ENCODE data around the gene ANKRD55.
"Not testable (repeated sequence)": the region's sequence is repeated elsewhere in the genome, so short reads cannot be mapped to it uniquely, and the experiment has no call there.

Gene ANKRD55

DNA sequence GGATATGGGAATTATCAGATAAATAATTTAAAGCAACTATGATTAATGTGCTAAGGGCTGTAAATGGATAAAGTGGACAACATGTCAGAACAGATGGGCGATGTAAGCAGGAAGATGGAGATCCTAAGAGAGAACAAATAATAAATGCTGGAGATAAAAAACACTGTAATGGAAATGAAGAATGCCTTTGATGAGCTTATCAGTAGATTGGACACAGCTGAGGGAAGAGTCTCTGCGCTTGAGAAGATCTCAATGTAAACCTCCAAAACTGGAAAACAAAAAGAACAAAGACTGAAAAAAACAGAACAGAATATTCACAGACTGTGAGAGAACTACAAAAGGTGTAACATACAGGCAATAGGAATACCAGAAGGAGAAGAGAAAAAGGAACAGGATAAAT is 102.5 kb downstream of the ANKRD55 start:
- H3K4me3 ChIP-seq (ENCODE audit: low read depth in 1 of 2, low read length in 2 of 2) = no peak overlapping the region
- no peaks in the 10 kb centered on the region for H3K36me3 ChIP-seq (ENCODE audit: insufficient read depth, low read length)
- H3K27ac ChIP-seq (ENCODE audit: low read depth, low read length) = no peak overlapping the region
- no peak overlapping the region for H3K9ac ChIP-seq (ENCODE audit: low read length)
- H3K4me1 ChIP-seq (ENCODE audit: insufficient read depth, low read length) = no peaks in the 10 kb centered on the region
- H3K9me3 ChIP-seq (ENCODE audit: low read length) = no peaks in the 10 kb centered on the region
- H3K27me3 ChIP-seq (ENCODE audit: control insufficient read depth in 1 of 2, insufficient read depth in 2 of 2, low read length in 2 of 2) = no peaks in the 10 kb centered on the region

DNA sequence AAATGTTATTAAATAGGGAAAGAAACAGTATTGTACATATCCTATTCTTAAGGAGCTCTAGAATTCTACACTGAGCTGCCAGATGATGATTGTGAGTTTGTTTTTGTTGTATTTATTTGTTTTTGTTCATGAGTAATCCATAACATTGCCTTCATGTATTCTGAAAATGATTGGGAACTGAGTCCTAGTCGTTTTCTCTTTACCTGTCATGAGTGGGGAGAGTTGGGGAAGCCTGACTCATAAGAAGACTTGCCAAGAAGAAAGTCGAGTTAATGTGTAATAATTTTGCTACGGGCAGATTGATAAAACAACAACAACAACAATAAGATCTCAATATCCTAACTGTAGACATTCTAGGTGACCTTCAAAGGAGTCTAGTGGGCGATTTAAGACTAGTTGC is 103.8 kb downstream of the ANKRD55 start:
- Histone ChIP-seq H3K9ac (ENCODE audit: low read length) (no peak overlapping the region), H3K9me3 (ENCODE audit: low read length) (no peaks in the 10 kb centered on the region), H3K27me3 (ENCODE audit: control insufficient read depth in 1 of 2, insufficient read depth in 2 of 2, low read length in 2 of 2) (no peaks in the 10 kb centered on the region), H3K4me1 (ENCODE audit: insufficient read depth, low read length) (no peaks in the 10 kb centered on the region), H3K36me3 (ENCODE audit: insufficient read depth, low read length) (no peaks in the 10 kb centered on the region), H3K27ac (ENCODE audit: low read depth, low read length) (no peak overlapping the region), H3K4me3 (ENCODE audit: low read depth in 1 of 2, low read length in 2 of 2) (no peak overlapping the region)

DNA sequence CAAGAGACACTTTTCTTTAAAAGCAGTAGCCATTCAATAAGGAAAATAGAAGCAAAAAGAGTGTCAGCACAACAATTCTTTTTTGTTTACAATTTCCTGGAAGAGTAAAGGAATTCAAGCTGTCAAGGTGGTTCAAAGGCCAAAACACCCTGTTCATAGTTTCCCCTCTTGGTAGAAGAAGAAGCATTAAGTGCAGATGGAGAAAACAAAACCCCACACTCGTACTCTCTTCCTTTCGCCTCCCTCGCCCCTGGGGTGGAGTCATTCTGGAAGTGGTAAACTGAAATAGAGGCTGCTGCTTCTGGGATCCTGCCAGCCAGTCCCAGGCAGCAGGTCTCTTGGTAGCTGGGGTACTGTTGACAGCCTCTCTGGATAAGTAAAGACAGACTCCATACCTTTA is 105.0 kb downstream of the ANKRD55 start:
- no peaks in the 10 kb centered on the region for H3K27me3 ChIP-seq (ENCODE audit: control insufficient read depth in 1 of 2, insufficient read depth in 2 of 2, low read length in 2 of 2)
- H3K4me1 ChIP-seq (ENCODE audit: insufficient read depth, low read length) = no peaks in the 10 kb centered on the region
- H3K9me3 ChIP-seq (ENCODE audit: low read length) = no peaks in the 10 kb centered on the region
- no peak overlapping the region for H3K9ac ChIP-seq (ENCODE audit: low read length)
- no peak overlapping the region for H3K4me3 ChIP-seq (ENCODE audit: low read depth in 1 of 2, low read length in 2 of 2)
- H3K36me3 ChIP-seq (ENCODE audit: insufficient read depth, low read length) = no peaks in the 10 kb centered on the region
- H3K27ac ChIP-seq (ENCODE audit: low read depth, low read length) = no peak overlapping the region

GRCh38 chr5:56126487-56127179 is 106.5 kb downstream of the ANKRD55 start:
- Histone ChIP-seq H3K36me3 (ENCODE audit: insufficient read depth, low read length) (no peaks in the 10 kb centered on the region), H3K4me3 (ENCODE audit: low read depth in 1 of 2, low read length in 2 of 2) (no peak overlapping the region), H3K9me3 (ENCODE audit: low read length) (no peaks in the 10 kb centered on the region), H3K4me1 (ENCODE audit: insufficient read depth, low read length) (no peaks in the 10 kb centered on the region), H3K9ac (ENCODE audit: low read length) (no peak overlapping the region), H3K27ac (ENCODE audit: low read depth, low read length) (no peak overlapping the region), H3K27me3 (ENCODE audit: control insufficient read depth in 1 of 2, insufficient read depth in 2 of 2, low read length in 2 of 2) (no peaks in the 10 kb centered on the region)

DNA sequence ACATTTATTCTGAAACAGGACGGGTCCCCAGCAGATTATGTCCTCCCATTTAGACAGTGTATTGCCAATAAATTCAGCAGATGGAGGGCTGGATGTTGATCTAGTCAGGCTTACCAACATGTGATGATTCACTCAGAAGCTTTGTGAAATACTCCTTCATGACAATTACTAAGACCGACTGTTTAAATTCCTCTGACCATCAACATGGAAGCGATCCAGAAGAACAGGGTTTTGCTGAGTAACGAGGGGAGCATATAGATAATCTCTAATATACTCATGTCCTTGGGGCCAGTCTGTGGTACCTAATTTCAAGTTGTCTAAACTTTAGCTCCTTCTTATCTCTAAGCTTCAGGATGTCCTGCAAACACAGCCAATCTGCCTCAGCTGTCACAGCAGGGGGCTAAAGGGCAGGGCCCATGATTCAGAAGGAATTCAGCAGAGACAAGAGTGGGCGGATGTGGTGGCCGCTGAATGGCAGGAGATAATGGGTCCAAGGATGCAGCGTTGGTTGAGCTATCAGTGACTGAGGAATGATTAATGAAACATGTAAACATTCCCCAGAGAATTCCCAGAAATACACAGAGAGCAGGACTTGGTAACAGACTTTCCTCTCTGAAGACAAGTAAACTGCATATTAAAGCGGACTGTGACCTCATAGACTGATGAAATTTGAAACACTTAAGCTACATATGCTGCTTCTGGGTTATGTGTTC is 109.4 kb downstream of the ANKRD55 start:
- no peak overlapping the region for H3K27ac ChIP-seq (ENCODE audit: low read depth, low read length)
- no peaks in the 10 kb centered on the region for H3K36me3 ChIP-seq (ENCODE audit: insufficient read depth, low read length)
- no peaks in the 10 kb centered on the region for H3K9me3 ChIP-seq (ENCODE audit: low read length)
- no peaks in the 10 kb centered on the region for H3K4me1 ChIP-seq (ENCODE audit: insufficient read depth, low read length)
- no peak overlapping the region for H3K9ac ChIP-seq (ENCODE audit: low read length)
- no peak overlapping the region for H3K4me3 ChIP-seq (ENCODE audit: low read depth in 1 of 2, low read length in 2 of 2)
- no peaks in the 10 kb centered on the region for H3K27me3 ChIP-seq (ENCODE audit: control insufficient read depth in 1 of 2, insufficient read depth in 2 of 2, low read length in 2 of 2)

GRCh38 chr5:56122360-56122985 is 110.7 kb downstream of the ANKRD55 start:
- H3K27me3 ChIP-seq (ENCODE audit: control insufficient read depth in 1 of 2, insufficient read depth in 2 of 2, low read length in 2 of 2); H3K9me3 ChIP-seq (ENCODE audit: low read length); H3K4me3 ChIP-seq (ENCODE audit: low read depth in 1 of 2, low read length in 2 of 2); H3K9ac ChIP-seq (ENCODE audit: low read length); H3K4me1 ChIP-seq (ENCODE audit: insufficient read depth, low read length); H3K27ac ChIP-seq (ENCODE audit: low read depth, low read length); H3K36me3 ChIP-seq (ENCODE audit: insufficient read depth, low read length): not testable (repeated sequence)

- no peaks in the 10 kb centered on the region for H3K36me3 ChIP-seq (ENCODE audit: insufficient read depth, low read length)
- H3K9ac ChIP-seq (ENCODE audit: low read length) = no peak overlapping the region
- H3K4me3 ChIP-seq (ENCODE audit: low read depth in 1 of 2, low read length in 2 of 2) = no peak overlapping the region
- H3K27ac ChIP-seq (ENCODE audit: low read depth, low read length) = no peak overlapping the region
- H3K27me3 ChIP-seq (ENCODE audit: control insufficient read depth in 1 of 2, insufficient read depth in 2 of 2, low read length in 2 of 2) = no peaks in the 10 kb centered on the region
- no peaks in the 10 kb centered on the region for H3K4me1 ChIP-seq (ENCODE audit: insufficient read depth, low read length)
- no peaks in the 10 kb centered on the region for H3K9me3 ChIP-seq (ENCODE audit: low read length)
Observed at GRCh38 chr5:56119050-56119449, 114.1 kb downstream of the ANKRD55 start.

- Histone ChIP-seq H3K27me3 (ENCODE audit: control insufficient read depth in 1 of 2, insufficient read depth in 2 of 2, low read length in 2 of 2) (no peaks in the 10 kb centered on the region), H3K4me3 (ENCODE audit: low read depth in 1 of 2, low read length in 2 of 2) (no peak overlapping the region), H3K9me3 (ENCODE audit: low read length) (no peaks in the 10 kb centered on the region), H3K4me1 (ENCODE audit: insufficient read depth, low read length) (no peaks in the 10 kb centered on the region), H3K9ac (ENCODE audit: low read length) (no peak overlapping the region), H3K27ac (ENCODE audit: low read depth, low read length) (no peak overlapping the region), H3K36me3 (ENCODE audit: insufficient read depth, low read length) (no peaks in the 10 kb centered on the region)
Observed at GRCh38 chr5:56116599-56117141, 116.5 kb downstream of the ANKRD55 start.

DNA sequence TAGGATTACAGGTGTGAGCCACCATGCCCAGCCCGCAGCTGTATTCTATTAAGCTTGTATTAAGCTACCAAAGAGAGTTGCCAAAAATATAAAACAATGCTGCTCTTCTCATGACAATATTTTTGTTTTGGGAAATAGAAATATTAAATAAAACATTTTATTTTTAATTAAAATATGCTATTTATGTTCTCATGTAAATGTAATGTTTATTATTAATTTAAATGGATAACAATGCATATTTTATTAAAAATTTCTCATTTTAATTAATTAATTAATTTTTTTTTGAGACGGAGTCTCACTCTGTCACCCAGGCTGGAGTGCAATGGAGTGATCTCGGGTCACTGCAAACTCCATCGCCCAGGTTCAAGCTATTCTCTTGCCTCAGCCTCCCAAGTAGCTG is 117.5 kb downstream of the ANKRD55 start:
- Histone ChIP-seq H3K27me3 (ENCODE audit: control insufficient read depth in 1 of 2, insufficient read depth in 2 of 2, low read length in 2 of 2) (no peaks in the 10 kb centered on the region), H3K27ac (ENCODE audit: low read depth, low read length) (no peak overlapping the region), H3K9ac (ENCODE audit: low read length) (no peak overlapping the region)

GRCh38 chr5:56112526-56113121 is 120.5 kb downstream of the ANKRD55 start:
- Histone ChIP-seq H3K27me3 (ENCODE audit: control insufficient read depth in 1 of 2, insufficient read depth in 2 of 2, low read length in 2 of 2) (no peaks in the 10 kb centered on the region), H3K27ac (ENCODE audit: low read depth, low read length) (no peak overlapping the region), H3K36me3 (ENCODE audit: insufficient read depth, low read length) (no peaks in the 10 kb centered on the region), H3K4me3 (ENCODE audit: low read depth in 1 of 2, low read length in 2 of 2) (no peak overlapping the region), H3K4me1 (ENCODE audit: insufficient read depth, low read length) (no peaks in the 10 kb centered on the region), H3K9ac (ENCODE audit: low read length) (no peak overlapping the region), H3K9me3 (ENCODE audit: low read length) (no peaks in the 10 kb centered on the region)

More for the DNA sequence above, 117.5 kb downstream of the ANKRD55 start:
- no peaks in the 10 kb centered on the region for H3K4me1 ChIP-seq (ENCODE audit: insufficient read depth, low read length)
- H3K4me3 ChIP-seq (ENCODE audit: low read depth in 1 of 2, low read length in 2 of 2) = no peak overlapping the region
- H3K36me3 ChIP-seq (ENCODE audit: insufficient read depth, low read length) = no peaks in the 10 kb centered on the region
- H3K9me3 ChIP-seq (ENCODE audit: low read length) = no peaks in the 10 kb centered on the region

- Histone ChIP-seq H3K9me3 (ENCODE audit: low read length) (no peaks in the 10 kb centered on the region), H3K36me3 (ENCODE audit: insufficient read depth, low read length) (no peaks in the 10 kb centered on the region), H3K27ac (ENCODE audit: low read depth, low read length) (no peak overlapping the region), H3K4me1 (ENCODE audit: insufficient read depth, low read length) (no peaks in the 10 kb centered on the region), H3K4me3 (ENCODE audit: low read depth in 1 of 2, low read length in 2 of 2) (no peak overlapping the region), H3K27me3 (ENCODE audit: control insufficient read depth in 1 of 2, insufficient read depth in 2 of 2, low read length in 2 of 2) (no peaks in the 10 kb centered on the region), H3K9ac (ENCODE audit: low read length) (no peak overlapping the region)
Observed at GRCh38 chr5:56111404-56111781, 121.7 kb downstream of the ANKRD55 start.

Measured in muscle layer of colon (tissue), 2 donors.